ENCODE data around the gene SERINC5.

The SERINC5 gene

DNA sequence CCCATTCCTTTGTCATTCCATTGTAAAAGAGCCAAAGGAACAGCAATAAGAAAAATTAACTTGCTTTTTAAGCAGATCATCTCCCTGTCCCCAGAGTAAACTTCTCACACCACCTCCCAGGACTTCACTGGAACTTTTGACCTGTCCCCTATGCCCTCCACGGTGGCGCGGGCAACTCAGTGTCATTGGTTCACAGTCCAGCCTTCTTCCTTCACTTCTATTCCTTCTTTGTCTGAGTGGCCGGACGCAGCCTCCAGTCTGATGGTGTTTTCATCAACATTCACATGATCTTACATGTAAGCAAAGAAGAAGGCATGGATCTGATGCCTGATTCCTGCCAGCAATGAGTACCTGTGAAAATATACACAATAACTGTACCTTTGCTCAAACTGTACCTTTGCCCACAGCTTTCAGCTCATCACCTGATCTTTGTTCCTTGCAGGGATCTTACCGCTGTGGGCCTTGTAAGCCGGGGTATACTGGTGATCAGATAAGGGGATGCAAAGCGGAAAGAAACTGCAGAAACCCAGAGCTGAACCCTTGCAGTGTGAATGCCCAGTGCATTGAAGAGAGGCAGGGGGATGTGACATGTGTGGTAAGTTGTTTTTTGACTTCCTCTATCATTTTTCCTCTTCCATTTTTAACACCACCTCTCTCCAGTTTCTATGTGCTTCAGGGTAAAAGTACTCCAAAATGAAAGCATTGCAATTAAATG, 188.2 kb downstream of the SERINC5 start:
- H3K9ac ChIP-seq (ENCODE audit: low read length), result no peak overlapping the region
- DNase-seq, result no peak
- no peaks in the 10 kb centered on the region for H3K79me2 ChIP-seq (ENCODE audit: low read length)
- no peak overlapping the region for H2AFZ ChIP-seq (ENCODE audit: low read length)
- no peaks in the 10 kb centered on the region for H3K27me3 ChIP-seq (replicated peaks; ENCODE audit: insufficient read depth, low read length)
- H3K36me3 ChIP-seq (replicated peaks; ENCODE audit: insufficient read depth, low read length), result no peaks in the 10 kb centered on the region
- 0 out of 2 replicates have a peak, but pooled peaks cover 2% of the 10 kb centered on the region for H3F3A ChIP-seq (ENCODE audit: insufficient read depth, low read length)
- no peaks in the 10 kb centered on the region for H3K9me3 ChIP-seq (replicated peaks; ENCODE audit: insufficient read depth, low read length)
- peaks cover 15% of the 10 kb centered on the region; the same call in 1 of the 2 replicates for H3K4me1 ChIP-seq (ENCODE audit: low read length)
- H3K4me3 ChIP-seq (ENCODE audit: low read length), result no peak overlapping the region
- TF ChIP-seq EZH2phosphoT487 (IDR thresholded peaks at IDR 0.05; ENCODE audit: low read length), result no peak
- TF ChIP-seq, protein P1, sequence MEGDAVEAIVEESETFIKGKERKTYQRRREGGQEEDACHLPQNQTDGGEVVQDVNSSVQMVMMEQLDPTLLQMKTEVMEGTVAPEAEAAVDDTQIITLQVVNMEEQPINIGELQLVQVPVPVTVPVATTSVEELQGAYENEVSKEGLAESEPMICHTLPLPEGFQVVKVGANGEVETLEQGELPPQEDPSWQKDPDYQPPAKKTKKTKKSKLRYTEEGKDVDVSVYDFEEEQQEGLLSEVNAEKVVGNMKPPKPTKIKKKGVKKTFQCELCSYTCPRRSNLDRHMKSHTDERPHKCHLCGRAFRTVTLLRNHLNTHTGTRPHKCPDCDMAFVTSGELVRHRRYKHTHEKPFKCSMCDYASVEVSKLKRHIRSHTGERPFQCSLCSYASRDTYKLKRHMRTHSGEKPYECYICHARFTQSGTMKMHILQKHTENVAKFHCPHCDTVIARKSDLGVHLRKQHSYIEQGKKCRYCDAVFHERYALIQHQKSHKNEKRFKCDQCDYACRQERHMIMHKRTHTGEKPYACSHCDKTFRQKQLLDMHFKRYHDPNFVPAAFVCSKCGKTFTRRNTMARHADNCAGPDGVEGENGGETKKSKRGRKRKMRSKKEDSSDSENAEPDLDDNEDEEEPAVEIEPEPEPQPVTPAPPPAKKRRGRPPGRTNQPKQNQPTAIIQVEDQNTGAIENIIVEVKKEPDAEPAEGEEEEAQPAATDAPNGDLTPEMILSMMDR (IDR thresholded peaks at IDR 0.05; ENCODE audit: low read length), result no peak
- TF ChIP-seq EZH2 (optimal IDR thresholded peaks at IDR 0.05; ENCODE audit: low read depth, low read length), result no peak
- H3K27ac ChIP-seq (ENCODE audit: low read length), result no peak overlapping the region
- no peak overlapping the region for H3K4me2 ChIP-seq (ENCODE audit: low read depth, low read length)
- no peaks in the 10 kb centered on the region for H4K20me1 ChIP-seq (ENCODE audit: insufficient read depth, low read length)
- no peaks in the 10 kb centered on the region for H3K9me2 ChIP-seq (replicated peaks; ENCODE audit: insufficient read depth, low read length)

DNA sequence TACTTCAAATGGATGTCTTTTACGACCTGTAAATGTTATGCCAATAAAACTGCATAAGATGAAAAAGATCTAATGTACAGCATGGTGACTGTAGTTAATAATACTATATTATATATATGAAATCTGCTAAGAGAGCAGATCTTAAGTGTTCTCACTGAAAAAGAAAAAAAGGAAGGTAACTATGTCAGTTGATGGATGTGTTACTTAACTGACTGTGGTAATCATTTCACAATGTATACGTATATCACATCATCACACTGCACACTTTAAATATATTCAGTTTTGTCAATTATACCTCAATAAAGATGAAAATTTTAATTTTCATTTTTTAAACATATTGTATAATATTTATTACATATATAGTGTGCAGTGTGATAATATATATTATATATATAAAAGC, 188.8 kb downstream of the SERINC5 start:
- H3K4me2 ChIP-seq (ENCODE audit: low read depth, low read length), result no peak overlapping the region
- no peaks in the 10 kb centered on the region for H3K9me3 ChIP-seq (replicated peaks; ENCODE audit: insufficient read depth, low read length)
- no peak overlapping the region for H3K4me3 ChIP-seq (ENCODE audit: low read length)
- H3K4me1 ChIP-seq (ENCODE audit: low read length), result peaks cover 15% of the 10 kb centered on the region; the same call in 1 of the 2 replicates
- no peak overlapping the region for H2AFZ ChIP-seq (ENCODE audit: low read length)
- TF ChIP-seq EZH2phosphoT487 (IDR thresholded peaks at IDR 0.05; ENCODE audit: low read length), result no peak
- TF ChIP-seq EZH2 (optimal IDR thresholded peaks at IDR 0.05; ENCODE audit: low read depth, low read length), result no peak
- TF ChIP-seq, protein P1 (IDR thresholded peaks at IDR 0.05; ENCODE audit: low read length), result no peak
- H3K9me2 ChIP-seq (replicated peaks; ENCODE audit: insufficient read depth, low read length), result no peaks in the 10 kb centered on the region
- no peak for DNase-seq
- no peaks in the 10 kb centered on the region for H3K79me2 ChIP-seq (ENCODE audit: low read length)
- H3K27ac ChIP-seq (ENCODE audit: low read length), result no peak overlapping the region
- H3K9ac ChIP-seq (ENCODE audit: low read length), result no peak overlapping the region
- 0 out of 2 replicates have a peak, but pooled peaks cover 2% of the 10 kb centered on the region for H3F3A ChIP-seq (ENCODE audit: insufficient read depth, low read length)
- no peaks in the 10 kb centered on the region for H3K27me3 ChIP-seq (replicated peaks; ENCODE audit: insufficient read depth, low read length)
- no peaks in the 10 kb centered on the region for H4K20me1 ChIP-seq (ENCODE audit: insufficient read depth, low read length)
- no peaks in the 10 kb centered on the region for H3K36me3 ChIP-seq (replicated peaks; ENCODE audit: insufficient read depth, low read length)

DNA sequence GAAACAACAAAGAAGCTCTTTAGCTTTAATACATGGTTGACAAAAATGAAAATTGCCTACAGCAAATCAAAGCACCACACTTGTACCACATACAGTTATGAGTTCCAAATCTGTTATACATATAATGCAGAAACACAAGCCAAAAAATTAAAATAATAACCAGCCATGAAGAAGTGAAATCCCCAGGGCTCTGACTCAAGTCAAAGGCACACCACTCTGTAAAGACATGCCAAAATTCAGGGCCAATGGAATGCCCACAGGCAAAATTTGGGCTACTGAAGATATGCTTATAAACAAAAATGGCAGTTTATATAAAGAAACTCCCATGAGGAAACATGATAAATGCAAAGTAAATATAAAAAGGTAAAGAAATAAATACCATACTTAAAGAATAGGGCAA, 191.7 kb downstream of the SERINC5 start:
- no peak overlapping the region for H3K9ac ChIP-seq (ENCODE audit: low read length)
- no peaks in the 10 kb centered on the region for H4K20me1 ChIP-seq (ENCODE audit: insufficient read depth, low read length)
- H3K4me1 ChIP-seq (ENCODE audit: low read length), result no peaks in the 10 kb centered on the region
- no peaks in the 10 kb centered on the region for H3K36me3 ChIP-seq (replicated peaks; ENCODE audit: insufficient read depth, low read length)
- no peak overlapping the region for H3K4me2 ChIP-seq (ENCODE audit: low read depth, low read length)
- no peaks in the 10 kb centered on the region for H3K27me3 ChIP-seq (replicated peaks; ENCODE audit: insufficient read depth, low read length)
- no peaks in the 10 kb centered on the region for H3K79me2 ChIP-seq (ENCODE audit: low read length)
- DNase-seq, result no peak
- H2AFZ ChIP-seq (ENCODE audit: low read length), result no peak overlapping the region
- TF ChIP-seq EZH2phosphoT487 (IDR thresholded peaks at IDR 0.05; ENCODE audit: low read length) (no peak), EZH2 (optimal IDR thresholded peaks at IDR 0.05; ENCODE audit: low read depth, low read length) (no peak)
- TF ChIP-seq, protein P1 (IDR thresholded peaks at IDR 0.05; ENCODE audit: low read length), result no peak
- no peaks in the 10 kb centered on the region for H3F3A ChIP-seq (ENCODE audit: insufficient read depth, low read length)
- H3K27ac ChIP-seq (ENCODE audit: low read length), result no peak overlapping the region
- no peak overlapping the region for H3K4me3 ChIP-seq (ENCODE audit: low read length)
- no peaks in the 10 kb centered on the region for H3K9me2 ChIP-seq (replicated peaks; ENCODE audit: insufficient read depth, low read length)
- H3K9me3 ChIP-seq (replicated peaks; ENCODE audit: insufficient read depth, low read length), result no peaks in the 10 kb centered on the region

Data from MM.1S (cell line).